HG03097 (cell line): Measurements from ENCODE around the gene KCNN4.

ENCODE experiments used
- ATAC-seq: cut with Tn5 transposase; IDR thresholded peaks from one replicate; pipeline ENCODE4 v1.9.1; 2021; ENCODE audit not compliant: unreplicated experiment, low FRiP score

KCNN4 gene

GRCh38 chr19:43799502-43800142, 18.8 kb upstream of the KCNN4 start:
- ATAC-seq, result no peak

GRCh38 chr19:43798546-43799409, 18.0 kb upstream of the KCNN4 start:
- no peak for ATAC-seq

- ATAC-seq, result no peak
Measured at GRCh38 chr19:43798026-43798545, 17.3 kb upstream of the KCNN4 start.

- no peak for ATAC-seq
Measured at GRCh38 chr19:43797556-43797955, 16.8 kb upstream of the KCNN4 start.

GRCh38 chr19:43797118-43797517, 16.3 kb upstream of the KCNN4 start:
- ATAC-seq, result no peak

- no peak for ATAC-seq
Measured at GRCh38 chr19:43790587-43790986, 9.8 kb upstream of the KCNN4 start.

- no peak for ATAC-seq
Measured at GRCh38 chr19:43789029-43789428, 8.3 kb upstream of the KCNN4 start.

- ATAC-seq, result no peak
Measured at GRCh38 chr19:43786665-43787064, 5.9 kb upstream of the KCNN4 start.

GRCh38 chr19:43784981-43785808, 4.4 kb upstream of the KCNN4 start:
- peak; percentile 43 for ATAC-seq

- no peak for ATAC-seq
Measured at GRCh38 chr19:43784241-43784980, 3.6 kb upstream of the KCNN4 start.

GRCh38 chr19:43783636-43784035, 2.9 kb upstream of the KCNN4 start:
- ATAC-seq, result no peak

GRCh38 chr19:43782689-43783231, 2.0 kb upstream of the KCNN4 start:
- no peak for ATAC-seq

- no peak for ATAC-seq
Measured at GRCh38 chr19:43782311-43782660, 1.5 kb upstream of the KCNN4 start.

- no peak for ATAC-seq
Measured at GRCh38 chr19:43781630-43782310, 997 bp upstream of the KCNN4 start.

- ATAC-seq, result no peak
Measured at GRCh38 chr19:43779820-43780219, 953 bp downstream of the KCNN4 start.

GRCh38 chr19:43779147-43779819, 1.5 kb downstream of the KCNN4 start:
- no peak for ATAC-seq

- ATAC-seq, result no peak
Measured at GRCh38 chr19:43778651-43779050, 2.1 kb downstream of the KCNN4 start.

- no peak for ATAC-seq
Measured at GRCh38 chr19:43777163-43777695, 3.5 kb downstream of the KCNN4 start.

- ATAC-seq, result no peak
Measured at GRCh38 chr19:43776286-43776685, 4.5 kb downstream of the KCNN4 start.
